ENCODE measurements around the gene ZEB2. TPM values are rescaled to one million over a fixed set of nuclear protein-coding genes. Genes with fewer than 3 reads are reported as not detected.

Gene ZEB2
- total RNA-seq, 2 experiments from 2014 or later = 40.4 to 40.9 TPM

GRCh38 chr2:144464730-144465129 is 55.2 kb downstream of the ZEB2 start:
- CTCF ChIA-PET = interaction anchor here (0.7 to 0.9 kb wide), 3 partner anchors 16 to 46 kb away, joined by 3 to 5 read pairs (median 3); no protein-coding TSS in a partner anchor
- peaks cover 43% of the 10 kb centered on the region for H3K4me1 Mint-ChIP-seq
- H3K36me3 Mint-ChIP-seq = peaks cover 23% of the 10 kb centered on the region
- no peak overlapping the region for H3K4me3 Mint-ChIP-seq
- no peak for ATAC-seq
- no peak for DNase-seq
- H3K9me3 Mint-ChIP-seq (ENCODE audit: low read depth) = no peaks in the 10 kb centered on the region
- H3K27me3 Mint-ChIP-seq = no peaks in the 10 kb centered on the region
- no peak overlapping the region for H3K27ac Mint-ChIP-seq

GRCh38 chr2:144463266-144463665 is 56.7 kb downstream of the ZEB2 start:
- Mint-ChIP-seq H3K4me3 (no peak overlapping the region), H3K9me3 (ENCODE audit: low read depth) (no peaks in the 10 kb centered on the region), H3K27me3 (no peaks in the 10 kb centered on the region), H3K36me3 (peaks cover 19% of the 10 kb centered on the region), H3K27ac (no peak overlapping the region), H3K4me1 (peaks cover 52% of the 10 kb centered on the region)
- ATAC-seq (no peak), DNase-seq (no peak)
- CTCF ChIA-PET = no interaction called here

GRCh38 chr2:144462266-144462665 is 57.7 kb downstream of the ZEB2 start:
- Mint-ChIP-seq H3K27ac (peak overlapping the region; percentile 65), H3K36me3 (peaks cover 17% of the 10 kb centered on the region), H3K4me3 (no peak overlapping the region), H3K27me3 (no peaks in the 10 kb centered on the region), H3K9me3 (ENCODE audit: low read depth) (no peaks in the 10 kb centered on the region), H3K4me1 (peaks cover 53% of the 10 kb centered on the region)
- no peak for ATAC-seq
- no peak for DNase-seq
- CTCF ChIA-PET = no interaction called here

GRCh38 chr2:144461308-144461766 is 58.6 kb downstream of the ZEB2 start:
- no peak for ATAC-seq
- Mint-ChIP-seq H3K4me3 (no peak overlapping the region), H3K4me1 (peaks cover 54% of the 10 kb centered on the region), H3K36me3 (peaks cover 17% of the 10 kb centered on the region), H3K27ac (peak overlapping the region; percentile 50), H3K27me3 (no peaks in the 10 kb centered on the region), H3K9me3 (ENCODE audit: low read depth) (no peaks in the 10 kb centered on the region)
- CTCF ChIA-PET = no interaction called here
- no peak for DNase-seq

- H3K27ac Mint-ChIP-seq = peak overlapping the region; percentile 50
- H3K4me3 Mint-ChIP-seq = no peak overlapping the region
- no peak for DNase-seq
- H3K9me3 Mint-ChIP-seq (ENCODE audit: low read depth) = no peaks in the 10 kb centered on the region
- CTCF ChIA-PET = no interaction called here
- peaks cover 17% of the 10 kb centered on the region for H3K36me3 Mint-ChIP-seq
- no peak for ATAC-seq
- peaks cover 57% of the 10 kb centered on the region for H3K4me1 Mint-ChIP-seq
- H3K27me3 Mint-ChIP-seq = no peaks in the 10 kb centered on the region
These were observed 59.1 kb downstream of the ZEB2 start for GRCh38 chr2:144460727-144461307.

- Mint-ChIP-seq H3K9me3 (ENCODE audit: low read depth) (no peaks in the 10 kb centered on the region), H3K27ac (peak overlapping the region; percentile 88), H3K27me3 (no peaks in the 10 kb centered on the region), H3K4me3 (peak overlapping the region; percentile 42), H3K4me1 (peaks cover 60% of the 10 kb centered on the region), H3K36me3 (peaks cover 14% of the 10 kb centered on the region)
- ATAC-seq (peak; percentile 86), DNase-seq (peak; percentile 84)
- CTCF ChIA-PET = no interaction called here
These were observed 60.0 kb downstream of the ZEB2 start for GRCh38 chr2:144459937-144460336.

GRCh38 chr2:144459286-144459685 is 60.6 kb downstream of the ZEB2 start:
- DNase-seq = no peak
- H3K4me3 Mint-ChIP-seq = peak overlapping the region; percentile 42
- CTCF ChIA-PET = no interaction called here
- H3K9me3 Mint-ChIP-seq (ENCODE audit: low read depth) = no peaks in the 10 kb centered on the region
- H3K36me3 Mint-ChIP-seq = peaks cover 15% of the 10 kb centered on the region
- H3K4me1 Mint-ChIP-seq = peaks cover 66% of the 10 kb centered on the region
- no peaks in the 10 kb centered on the region for H3K27me3 Mint-ChIP-seq
- ATAC-seq = no peak
- H3K27ac Mint-ChIP-seq = peak overlapping the region; percentile 88

GRCh38 chr2:144458541-144458940 is 61.4 kb downstream of the ZEB2 start:
- Mint-ChIP-seq H3K36me3 (peaks cover 11% of the 10 kb centered on the region), H3K27ac (peak overlapping the region; percentile 88), H3K27me3 (no peaks in the 10 kb centered on the region), H3K4me3 (no peak overlapping the region), H3K4me1 (peaks cover 70% of the 10 kb centered on the region), H3K9me3 (ENCODE audit: low read depth) (no peaks in the 10 kb centered on the region)
- CTCF ChIA-PET = no interaction called here
- ATAC-seq = no peak
- no peak for DNase-seq

- H3K4me3 Mint-ChIP-seq = no peak overlapping the region
- CTCF ChIA-PET = interaction anchor here (1.9 kb wide), 1 partner anchor 59 kb away, joined by 5 read pairs; no protein-coding TSS in a partner anchor
- H3K9me3 Mint-ChIP-seq (ENCODE audit: low read depth) = no peaks in the 10 kb centered on the region
- ATAC-seq (peak; percentile 46), DNase-seq (no peak)
- peak overlapping the region; percentile 41 for H3K27ac Mint-ChIP-seq
- H3K4me1 Mint-ChIP-seq = peaks cover 83% of the 10 kb centered on the region
- no peaks in the 10 kb centered on the region for H3K27me3 Mint-ChIP-seq
- H3K36me3 Mint-ChIP-seq = peaks cover 10% of the 10 kb centered on the region
These were observed 63.2 kb downstream of the ZEB2 start for GRCh38 chr2:144456680-144457079.

GRCh38 chr2:144455987-144456386 is 63.9 kb downstream of the ZEB2 start:
- peaks cover 10% of the 10 kb centered on the region for H3K36me3 Mint-ChIP-seq
- no peaks in the 10 kb centered on the region for H3K9me3 Mint-ChIP-seq (ENCODE audit: low read depth)
- no peak overlapping the region for H3K4me3 Mint-ChIP-seq
- no peak overlapping the region for H3K27ac Mint-ChIP-seq
- no peak for ATAC-seq
- CTCF ChIA-PET = interaction anchor here (1.3 to 1.9 kb wide), 2 partner anchors 47 to 59 kb away, joined by 3 to 5 read pairs; no protein-coding TSS in a partner anchor
- no peaks in the 10 kb centered on the region for H3K27me3 Mint-ChIP-seq
- peaks cover 79% of the 10 kb centered on the region for H3K4me1 Mint-ChIP-seq
- no peak for DNase-seq

- no peaks in the 10 kb centered on the region for H3K27me3 Mint-ChIP-seq
- no peaks in the 10 kb centered on the region for H3K9me3 Mint-ChIP-seq (ENCODE audit: low read depth)
- H3K4me1 Mint-ChIP-seq = peaks cover 74% of the 10 kb centered on the region
- CTCF ChIA-PET = interaction anchor here (0.8 to 1.9 kb wide), 5 partner anchors 11 to 61 kb away, joined by 3 to 6 read pairs (median 3); no protein-coding TSS in a partner anchor
- DNase-seq (peak; percentile 56), ATAC-seq (peak; percentile 60)
- H3K36me3 Mint-ChIP-seq = peaks cover 10% of the 10 kb centered on the region
- H3K27ac Mint-ChIP-seq = peak overlapping the region; percentile 69
- H3K4me3 Mint-ChIP-seq = peak overlapping the region; percentile 43
These were observed 65.2 kb downstream of the ZEB2 start for GRCh38 chr2:144454466-144455287.

GRCh38 chr2:144453486-144454158 is 66.3 kb downstream of the ZEB2 start:
- Mint-ChIP-seq H3K4me3 (no peak overlapping the region), H3K27me3 (no peaks in the 10 kb centered on the region), H3K27ac (peak overlapping the region; percentile 44), H3K36me3 (peaks cover 10% of the 10 kb centered on the region), H3K4me1 (peaks cover 74% of the 10 kb centered on the region), H3K9me3 (ENCODE audit: low read depth) (no peaks in the 10 kb centered on the region)
- CTCF ChIA-PET = interaction anchor here (1.4 to 1.5 kb wide), 2 partner anchors 57 kb away, joined by 3 to 4 read pairs; no protein-coding TSS in a partner anchor
- DNase-seq = no peak
- no peak for ATAC-seq

- Mint-ChIP-seq H3K4me3 (peak overlapping the region; percentile 43), H3K9me3 (ENCODE audit: low read depth) (no peaks in the 10 kb centered on the region), H3K27me3 (no peaks in the 10 kb centered on the region), H3K27ac (peak overlapping the region; percentile 44), H3K4me1 (peaks cover 71% of the 10 kb centered on the region), H3K36me3 (peaks cover 10% of the 10 kb centered on the region)
- CTCF ChIA-PET = interaction anchor here (1.4 kb wide), 1 partner anchor 58 kb away, joined by 4 read pairs; no protein-coding TSS in a partner anchor
- DNase-seq (no peak), ATAC-seq (no peak)
These were observed 67.0 kb downstream of the ZEB2 start for GRCh38 chr2:144452989-144453336.

All from activated CD8-positive, alpha-beta memory T cell treated with anti-CD3 and anti-CD28 coated beads, Interleukin-2, amount 10 ng/mL, durations not matched to agents 7 days and 5 days (primary cell).